ENCODE data around the gene DHRSX. TPM values are rescaled to one million over a fixed set of nuclear protein-coding genes. Genes with fewer than 3 reads are reported as not detected.

DHRSX gene
- total RNA-seq, 1 donor from 2014 or later = 65.4 TPM

- H3K36me3 Mint-ChIP-seq (ENCODE audit: insufficient read depth) = peaks cover 51% of the 10 kb centered on the region
- H3K9me3 Mint-ChIP-seq (ENCODE audit: low read depth) = peaks cover 33% of the 10 kb centered on the region
- no peak for TF ChIP-seq CTCF (IDR thresholded peaks at IDR 0.05; ENCODE audit: unreplicated experiment)
- no peaks in the 10 kb centered on the region for H3K4me1 Mint-ChIP-seq (ENCODE audit: low read depth)
- no peak for DNase-seq (ENCODE audit: low spot score, unreplicated experiment)
- H3K27me3 Mint-ChIP-seq = no peaks in the 10 kb centered on the region
- H3K4me3 Mint-ChIP-seq (ENCODE audit: low read depth) = no peak overlapping the region
- no peak overlapping the region for H3K27ac Mint-ChIP-seq
Observed at GRCh38 chrX:2348211-2348610, 152.6 kb downstream of the DHRSX start.

DNA sequence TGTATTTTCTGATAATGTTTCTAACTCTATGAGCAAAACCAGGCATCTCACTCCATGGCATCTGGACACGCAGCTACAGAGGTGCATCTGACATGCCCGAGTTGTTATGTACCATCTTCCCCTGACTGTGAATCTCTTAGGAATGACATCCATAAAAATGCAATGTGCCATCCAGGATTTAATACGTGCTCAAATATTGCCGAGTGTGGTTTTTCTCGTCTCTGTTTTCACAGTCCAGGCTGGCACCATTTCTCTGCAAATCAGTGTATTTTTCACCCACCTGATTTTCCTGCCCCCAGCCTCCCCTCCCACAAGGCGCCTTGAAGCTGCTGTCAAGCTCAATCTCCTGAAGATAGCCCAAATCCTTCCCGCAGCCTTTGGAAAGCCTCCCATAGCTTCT is 154.6 kb downstream of the DHRSX start:
- peaks cover 45% of the 10 kb centered on the region for H3K36me3 Mint-ChIP-seq (ENCODE audit: insufficient read depth)
- H3K27me3 Mint-ChIP-seq = no peaks in the 10 kb centered on the region
- peaks cover 33% of the 10 kb centered on the region for H3K9me3 Mint-ChIP-seq (ENCODE audit: low read depth)
- no peak for TF ChIP-seq CTCF (IDR thresholded peaks at IDR 0.05; ENCODE audit: unreplicated experiment)
- H3K4me3 Mint-ChIP-seq (ENCODE audit: low read depth) = no peak overlapping the region
- H3K27ac Mint-ChIP-seq = peak overlapping the region; percentile 42
- H3K4me1 Mint-ChIP-seq (ENCODE audit: low read depth) = no peaks in the 10 kb centered on the region
- no peak for DNase-seq (ENCODE audit: low spot score, unreplicated experiment)

GRCh38 chrX:2345562-2345961 is 155.2 kb downstream of the DHRSX start:
- no peak overlapping the region for H3K27ac Mint-ChIP-seq
- H3K4me1 Mint-ChIP-seq (ENCODE audit: low read depth) = no peaks in the 10 kb centered on the region
- no peak overlapping the region for H3K4me3 Mint-ChIP-seq (ENCODE audit: low read depth)
- no peak for TF ChIP-seq CTCF (IDR thresholded peaks at IDR 0.05; ENCODE audit: unreplicated experiment)
- H3K27me3 Mint-ChIP-seq = no peaks in the 10 kb centered on the region
- peaks cover 32% of the 10 kb centered on the region for H3K9me3 Mint-ChIP-seq (ENCODE audit: low read depth)
- peaks cover 42% of the 10 kb centered on the region for H3K36me3 Mint-ChIP-seq (ENCODE audit: insufficient read depth)
- no peak for DNase-seq (ENCODE audit: low spot score, unreplicated experiment)

GRCh38 chrX:2343413-2343812 is 157.4 kb downstream of the DHRSX start:
- Mint-ChIP-seq H3K4me1 (ENCODE audit: low read depth) (no peaks in the 10 kb centered on the region), H3K36me3 (ENCODE audit: insufficient read depth) (peaks cover 51% of the 10 kb centered on the region), H3K4me3 (ENCODE audit: low read depth) (no peak overlapping the region), H3K27ac (no peak overlapping the region), H3K27me3 (no peaks in the 10 kb centered on the region), H3K9me3 (ENCODE audit: low read depth) (peaks cover 42% of the 10 kb centered on the region)
- no peak for TF ChIP-seq CTCF (IDR thresholded peaks at IDR 0.05; ENCODE audit: unreplicated experiment)
- no peak for DNase-seq (ENCODE audit: low spot score, unreplicated experiment)

DNA sequence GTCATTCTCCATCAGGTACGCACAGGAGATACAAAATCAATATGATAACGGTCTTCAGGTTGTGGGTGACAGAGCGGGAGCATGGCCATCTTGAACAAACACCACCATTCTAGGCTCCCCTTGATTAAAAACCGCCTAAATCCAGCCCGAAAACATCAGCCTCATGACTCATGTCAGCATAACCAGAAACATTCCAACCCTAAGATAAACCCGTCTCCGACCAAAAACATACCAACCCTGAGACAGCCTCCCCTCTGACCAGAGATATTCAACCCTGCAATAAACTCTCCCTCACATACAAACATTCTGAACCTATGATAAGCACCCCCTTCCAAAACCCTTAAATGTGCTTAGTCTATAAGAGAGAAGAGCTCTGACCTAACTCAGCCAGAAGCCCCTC is 157.9 kb downstream of the DHRSX start:
- H3K36me3 Mint-ChIP-seq (ENCODE audit: insufficient read depth) = peaks cover 52% of the 10 kb centered on the region

More for the DNA sequence above, 157.9 kb downstream of the DHRSX start:
- Mint-ChIP-seq H3K27me3 (no peaks in the 10 kb centered on the region), H3K4me3 (ENCODE audit: low read depth) (no peak overlapping the region), H3K4me1 (ENCODE audit: low read depth) (no peaks in the 10 kb centered on the region), H3K27ac (no peak overlapping the region), H3K9me3 (ENCODE audit: low read depth) (peaks cover 43% of the 10 kb centered on the region)
- no peak for TF ChIP-seq CTCF (IDR thresholded peaks at IDR 0.05; ENCODE audit: unreplicated experiment)
- DNase-seq (ENCODE audit: low spot score, unreplicated experiment) = no peak

Data from progenitor cell of endocrine pancreas (in vitro differentiated cells).